GM10248 (cell line): ENCODE data around the gene SMAD7.

Experiments used
- CTCF ChIA-PET: fragments of 300-600 bp; sonication (Branson Sonifier 250); formaldehyde crosslinking; extraction: SDS; loops from one replicate; lab custom pipeline; 2021; ENCODE audit warnings: antibody characterized with exemption; lab: Yijun Ruan, JAX
- POLR2A ChIA-PET: fragments of 350-650 bp; sonication (Branson Sonifier 250); formaldehyde crosslinking; extraction: SDS; loops from one replicate; lab custom pipeline; 2020; ENCODE audit warnings: antibody characterized with exemption; lab: Yijun Ruan, JAX
- DNase-seq: peaks from one replicate; pipeline ENCODE4 v3.0.0; 2012; ENCODE audit errors: extremely low spot score
- TF ChIP-seq, protein P1 (sequence below): IDR thresholded peaks from 2 replicates; pipeline ENCODE4 v1.5.1; 2012; ENCODE audit warnings: mild to moderate bottlenecking, low read depth; ENCODE audit errors: extremely low read depth, missing control alignments, control extremely low read depth

SMAD7 gene

DNA sequence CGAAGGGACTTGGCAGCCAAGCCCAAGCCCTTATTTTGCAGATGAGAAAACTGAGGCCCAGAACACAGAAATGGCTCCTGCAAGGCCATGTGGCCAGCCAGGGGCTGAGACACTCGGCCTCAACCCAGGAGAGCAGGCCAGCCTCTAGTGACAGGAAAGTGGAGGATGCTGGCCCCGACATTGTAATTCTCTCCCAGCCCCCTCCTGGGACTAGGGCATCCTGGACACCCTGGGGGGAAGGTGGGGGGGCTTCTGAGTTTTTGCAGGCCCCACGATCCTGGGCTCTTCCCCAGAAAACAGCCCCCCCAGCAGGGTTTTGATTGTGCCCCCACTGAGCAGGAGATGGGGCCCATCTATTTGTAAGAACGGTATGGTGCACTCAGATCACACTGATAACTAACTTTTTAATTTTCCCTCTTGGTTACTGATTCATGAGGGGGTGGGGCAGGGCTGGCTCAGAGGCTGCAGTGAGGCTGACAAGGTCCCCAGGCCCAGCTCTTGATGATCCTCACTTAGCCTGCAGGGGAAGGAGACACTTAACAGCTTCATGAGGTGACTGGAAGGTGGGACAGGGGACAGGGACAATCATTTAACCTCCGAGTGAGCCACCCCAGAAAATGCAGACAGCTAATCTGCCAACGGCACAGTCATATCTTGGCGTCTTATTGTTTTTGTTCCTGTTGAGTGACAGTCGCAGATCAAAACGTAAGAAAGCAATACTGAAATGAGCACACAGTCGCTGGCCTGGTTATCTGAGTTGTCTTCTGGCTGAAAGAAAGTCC lies 18.9 kb downstream of the SMAD7 start:
- ChIA-PET CTCF (interaction anchor here (1.0 to 2.0 kb wide), 3 partner anchors 13 to 17 kb away, joined by 3 to 6 read pairs (median 4); no protein-coding TSS in a partner anchor), POLR2A (no interaction called here)
- TF ChIP-seq, protein P1, sequence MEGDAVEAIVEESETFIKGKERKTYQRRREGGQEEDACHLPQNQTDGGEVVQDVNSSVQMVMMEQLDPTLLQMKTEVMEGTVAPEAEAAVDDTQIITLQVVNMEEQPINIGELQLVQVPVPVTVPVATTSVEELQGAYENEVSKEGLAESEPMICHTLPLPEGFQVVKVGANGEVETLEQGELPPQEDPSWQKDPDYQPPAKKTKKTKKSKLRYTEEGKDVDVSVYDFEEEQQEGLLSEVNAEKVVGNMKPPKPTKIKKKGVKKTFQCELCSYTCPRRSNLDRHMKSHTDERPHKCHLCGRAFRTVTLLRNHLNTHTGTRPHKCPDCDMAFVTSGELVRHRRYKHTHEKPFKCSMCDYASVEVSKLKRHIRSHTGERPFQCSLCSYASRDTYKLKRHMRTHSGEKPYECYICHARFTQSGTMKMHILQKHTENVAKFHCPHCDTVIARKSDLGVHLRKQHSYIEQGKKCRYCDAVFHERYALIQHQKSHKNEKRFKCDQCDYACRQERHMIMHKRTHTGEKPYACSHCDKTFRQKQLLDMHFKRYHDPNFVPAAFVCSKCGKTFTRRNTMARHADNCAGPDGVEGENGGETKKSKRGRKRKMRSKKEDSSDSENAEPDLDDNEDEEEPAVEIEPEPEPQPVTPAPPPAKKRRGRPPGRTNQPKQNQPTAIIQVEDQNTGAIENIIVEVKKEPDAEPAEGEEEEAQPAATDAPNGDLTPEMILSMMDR = no peak
- peak; percentile 74 for DNase-seq

DNA sequence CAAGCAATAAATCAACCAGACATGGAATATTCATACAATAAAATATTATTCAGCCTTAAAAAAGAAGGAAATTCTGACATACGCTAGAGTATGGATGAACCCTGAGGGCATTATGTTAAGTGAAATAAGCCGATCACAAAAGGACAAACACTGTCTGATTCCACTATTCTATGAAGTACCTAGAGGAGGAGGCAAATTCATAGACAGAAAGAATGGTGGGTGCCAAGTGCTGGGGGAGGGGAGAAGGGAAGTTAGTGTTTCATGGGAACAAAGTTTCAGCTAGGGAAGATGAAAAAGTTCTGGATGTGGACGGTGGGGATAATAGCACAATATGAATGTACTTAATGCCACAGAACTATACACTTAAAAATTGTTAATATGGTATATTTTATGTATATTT lies 19.8 kb downstream of the SMAD7 start:
- no peak for DNase-seq
- POLR2A ChIA-PET = no interaction called here
- CTCF ChIA-PET = no interaction called here
- TF ChIP-seq, protein P1 = no peak

DNA sequence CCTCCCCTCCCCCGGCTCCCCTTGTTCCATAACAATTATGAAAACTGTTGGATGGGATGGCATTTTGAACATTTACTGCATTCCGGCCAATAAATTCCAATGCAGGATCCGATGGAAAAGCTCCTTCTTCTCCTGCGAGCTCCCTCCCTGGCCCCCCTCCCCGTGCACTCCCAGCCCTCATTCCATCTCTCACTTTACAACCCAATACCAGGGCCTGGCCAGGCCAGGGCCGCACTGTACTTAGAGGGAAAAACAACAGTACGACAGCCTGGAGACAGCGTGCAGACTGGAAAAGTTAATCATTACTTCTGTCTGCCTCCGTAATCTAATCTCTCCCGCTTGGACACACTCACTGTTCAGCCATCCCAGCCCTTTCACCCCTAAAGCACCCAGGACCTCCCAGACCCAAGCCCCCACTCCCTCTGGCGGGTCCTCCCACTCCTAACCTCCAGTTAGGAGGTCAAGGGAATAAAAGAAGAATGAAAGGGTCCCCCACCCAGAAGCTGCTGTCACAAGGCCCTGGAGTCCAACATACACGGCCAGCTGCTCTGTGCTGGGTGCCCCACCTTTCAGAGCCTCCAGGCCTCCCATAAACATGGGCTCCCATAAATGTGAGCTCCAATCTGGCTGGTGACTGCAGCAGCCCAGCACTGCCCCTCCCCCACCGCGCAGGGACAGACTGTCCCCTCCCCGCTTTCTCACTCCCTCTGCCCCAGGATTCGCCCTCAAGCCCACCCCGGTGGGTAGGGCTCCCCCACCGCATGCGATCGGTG lies 20.6 kb downstream of the SMAD7 start:
- ChIA-PET CTCF (interaction anchor here (1.0 to 1.7 kb wide), 3 partner anchors 15 to 153 kb away, joined by 3 to 5 read pairs (median 4); no protein-coding TSS in a partner anchor), POLR2A (no interaction called here)
- TF ChIP-seq, protein P1 = no peak
- no peak for DNase-seq

DNA sequence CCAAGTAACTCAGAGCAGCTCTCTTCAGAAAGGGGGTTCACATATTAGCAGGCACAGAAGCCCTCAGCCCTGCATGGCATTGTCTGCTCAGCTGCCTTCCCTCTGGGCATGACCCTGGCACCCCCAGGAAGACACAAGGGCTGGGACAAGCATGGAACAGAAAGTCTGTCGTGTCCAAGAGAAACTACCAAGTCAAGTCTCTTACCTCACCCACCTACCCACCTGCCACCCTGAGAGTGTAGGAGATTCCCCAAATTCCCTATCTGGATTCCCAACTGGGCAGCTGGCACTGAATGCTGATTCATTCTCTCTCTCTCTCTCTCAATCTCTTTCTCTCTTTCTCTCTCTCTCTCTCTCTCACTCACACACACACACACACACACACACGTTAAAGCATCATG lies 21.6 kb downstream of the SMAD7 start:
- ChIA-PET CTCF (interaction anchor here (1.0 to 1.7 kb wide), 3 partner anchors 9 to 152 kb away, joined by 3 to 5 read pairs (median 3); no protein-coding TSS in a partner anchor), POLR2A (no interaction called here)
- DNase-seq = no peak
- TF ChIP-seq, protein P1 = no peak

DNA sequence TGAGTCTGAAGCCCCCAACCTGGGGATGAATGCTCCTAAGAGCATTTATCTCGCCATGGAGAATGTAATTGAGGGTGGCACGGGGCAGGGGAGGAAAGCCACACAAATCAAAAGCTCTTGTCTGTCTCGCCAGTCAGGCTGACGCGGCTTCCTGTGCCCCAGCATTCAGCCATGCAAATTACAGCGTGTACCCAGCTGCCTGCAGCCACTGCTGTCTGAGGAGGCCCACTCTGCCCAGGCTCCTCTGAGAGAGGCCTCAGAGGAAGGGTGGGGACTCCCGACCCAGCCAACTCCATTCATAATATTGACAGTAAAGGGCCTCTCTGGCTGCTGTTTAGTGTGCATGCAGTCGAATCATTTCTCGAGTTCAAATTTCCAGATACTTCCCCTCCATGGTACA lies 22.0 kb downstream of the SMAD7 start:
- TF ChIP-seq, protein P1 = no peak
- ChIA-PET CTCF (interaction anchor here (1.0 to 1.7 kb wide), 4 partner anchors 9 to 151 kb away, joined by 3 to 5 read pairs (median 3); no protein-coding TSS in a partner anchor), POLR2A (no interaction called here)
- peak; percentile 71 for DNase-seq
